ENCODE data around the gene APBA2.

GRCh38 chr15:28890711-28891495 is 5.1 kb downstream of the APBA2 start:
- TF ChIP-seq CTCF (IDR thresholded peaks at IDR 0.05; ENCODE audit: low read length) (no peak), EZH2 (optimal IDR thresholded peaks at IDR 0.05; ENCODE audit: low read depth, low read length) (no peak)

Measured in MM.1S (cell line).